IMR-90 (cell line): ENCODE results near the gene CACNA2D4. TPM values are rescaled to one million over a fixed set of nuclear protein-coding genes. Genes with fewer than 3 reads are reported as not detected.

Experiments
- ATAC-seq: fragments of 200-7000 bp; cut with Tn5 transposase; 2 replicates; pipeline ENCODE4 v1.9.1; 2020; ENCODE audit warnings: low read depth, mild to moderate bottlenecking, moderate library complexity
- BruUV-seq: library from RNA; stranded (reverse); fragments of 400-500 nt; replicated peaks from 2 replicates; lab custom pipeline; 2021; lab: Mats Ljungman, UMichigan
- CTCF ChIA-PET: fragments of 300-600 bp; formaldehyde crosslinking; extraction: SDS; loops from one replicate; lab custom pipeline; 2021; ENCODE audit warnings: antibody characterized with exemption; lab: Yijun Ruan, JAX
- POLR2A ChIA-PET: fragments of 300-600 bp; sonication (Branson Sonifier 250); formaldehyde crosslinking; loops from one replicate; lab custom pipeline; 2022; ENCODE audit warnings: antibody characterized with exemption; ENCODE audit not compliant: unreplicated experiment; lab: Charles Lee
- DNase-seq: peaks from one replicate; pipeline ENCODE4 v3.0.0; 2013
- H2AFZ ChIP-seq: replicated peaks from 2 replicates; pipeline ENCODE3; 2013; ENCODE audit warnings: low read length, mild to moderate bottlenecking; ENCODE audit not compliant: poor library complexity
- H2AK5ac ChIP-seq: 2 replicates; pipeline ENCODE4 v1.6.1; 2013; ENCODE audit warnings: low read depth, low read length, inconsistent platforms
- H2AK9ac ChIP-seq: replicated peaks from 2 replicates; pipeline ENCODE3; 2013; ENCODE audit warnings: mild to moderate bottlenecking, low read depth, low read length, moderate library complexity; ENCODE audit not compliant: poor library complexity
- H2BK120ac ChIP-seq: 2 replicates; pipeline ENCODE4 v1.6.1; 2013; ENCODE audit warnings: low read depth, low read length, inconsistent platforms
- H2BK15ac ChIP-seq: 3 replicates; pipeline ENCODE4 v1.6.1; 2013; ENCODE audit warnings: low read depth, low read length, inconsistent platforms
- H2BK20ac ChIP-seq: 2 replicates; pipeline ENCODE4 v1.6.1; 2013; ENCODE audit warnings: low read depth, mild to moderate bottlenecking, inconsistent platforms, low read length, moderate library complexity
- H2BK5ac ChIP-seq: 2 replicates; pipeline ENCODE4 v1.6.1; 2013; ENCODE audit warnings: mild to moderate bottlenecking, low read depth, low read length, inconsistent platforms; ENCODE audit not compliant: poor library complexity, severe bottlenecking
- H3K14ac ChIP-seq: replicated peaks from 2 replicates; pipeline ENCODE4 v1.6.1; 2013; ENCODE audit warnings: low read depth, low read length, inconsistent platforms
- H3K18ac ChIP-seq: 2 replicates; pipeline ENCODE4 v1.6.1; 2013; ENCODE audit warnings: low read depth, low read length, control low read depth
- H3K23ac ChIP-seq: 2 replicates; pipeline ENCODE4 v1.6.1; 2013; ENCODE audit warnings: low read depth, low read length, inconsistent platforms
- H3K27ac ChIP-seq: 2 replicates; pipeline ENCODE4 v1.5.1; 2013; ENCODE audit warnings: mild to moderate bottlenecking, control low read depth, low read length; ENCODE audit not compliant: insufficient read depth
- H3K27me3 ChIP-seq: 2 replicates; pipeline ENCODE4 v1.6.1; 2013; ENCODE audit warnings: low read length; ENCODE audit not compliant: control insufficient read depth, insufficient read depth
- H3K36me3 ChIP-seq: 2 replicates; pipeline ENCODE4 v1.6.1; 2013; ENCODE audit warnings: low read length, mixed read lengths; ENCODE audit not compliant: control insufficient read depth, insufficient read depth
- H3K4ac ChIP-seq: 2 replicates; pipeline ENCODE4 v1.6.1; 2013; ENCODE audit warnings: low read depth, low read length, inconsistent platforms
- H3K4me1 ChIP-seq: 2 replicates; pipeline ENCODE4 v1.6.1; 2013; ENCODE audit warnings: low read length, mixed read lengths; ENCODE audit not compliant: control insufficient read depth, insufficient read depth
- H3K4me2 ChIP-seq: 2 replicates; pipeline ENCODE4 v1.6.1; 2013; ENCODE audit warnings: low read depth, mild to moderate bottlenecking, control low read depth, low read length, moderate library complexity
- H3K4me3 ChIP-seq: 2 replicates; pipeline ENCODE4 v1.5.1; 2013; ENCODE audit warnings: low read depth, mild to moderate bottlenecking, control low read depth, low read length, moderate library complexity; ENCODE audit not compliant: insufficient read depth
- H3K56ac ChIP-seq: 2 replicates; pipeline ENCODE4 v1.6.1; 2013; ENCODE audit warnings: low read length, inconsistent platforms; ENCODE audit not compliant: insufficient read depth; ENCODE audit errors: extremely low read depth
- H3K79me1 ChIP-seq, 2 experiments: 2 replicates each; pipeline ENCODE4 v1.6.1; 2013; ENCODE audit warnings: low read length in 2 of 2, inconsistent platforms in 1 of 2, low read depth in 1 of 2
- H3K9ac ChIP-seq: 2 replicates; pipeline ENCODE4 v1.6.1; 2013; ENCODE audit warnings: low read depth, low read length, control low read depth
- H3K9me1 ChIP-seq: 2 replicates; pipeline ENCODE4 v1.6.1; 2013; ENCODE audit warnings: low read length, inconsistent platforms; ENCODE audit not compliant: insufficient read depth
- H3K9me3 ChIP-seq: 2 replicates; pipeline ENCODE4 v1.6.1; 2013; ENCODE audit warnings: low read length; ENCODE audit not compliant: control insufficient read depth, insufficient read depth
- H4K20me1 ChIP-seq: 2 replicates; pipeline ENCODE4 v1.6.1; 2013; ENCODE audit warnings: low read length, inconsistent platforms; ENCODE audit not compliant: insufficient read depth
- H4K5ac ChIP-seq: 2 replicates; pipeline ENCODE4 v1.6.1; 2013; ENCODE audit warnings: mild to moderate bottlenecking, low read depth, low read length, control low read depth
- H4K8ac ChIP-seq, 2 experiments: 2 replicates each; pipeline ENCODE4 v1.6.1; 2013; ENCODE audit warnings: low read depth in 2 of 2, low read length in 2 of 2, control low read depth in 1 of 2, inconsistent platforms in 1 of 2
- H4K91ac ChIP-seq: 2 replicates; pipeline ENCODE4 v1.6.1; 2013; ENCODE audit warnings: low read depth, low read length, inconsistent platforms; ENCODE audit not compliant: insufficient read depth
- BHLHE40 ChIP-seq: fragments of 150-350 bp; IDR thresholded peaks from 2 replicates; pipeline ENCODE4 v1.6.1; 2016; ENCODE audit warnings: mild to moderate bottlenecking, low read depth, low read length
- CEBPB ChIP-seq: IDR thresholded peaks from 2 replicates; pipeline ENCODE4 v1.6.1; 2012; ENCODE audit warnings: low read depth, low read length, improper control_type of control experiment
- CHD1 ChIP-seq: IDR thresholded peaks from 2 replicates; pipeline ENCODE4 v1.6.1; 2012; ENCODE audit warnings: low read depth, low read length, improper control_type of control experiment
- CTCF ChIP-seq: conservative IDR thresholded peaks from 2 replicates; pipeline ENCODE4 v1.5.1; 2012; ENCODE audit warnings: mild to moderate bottlenecking, low read depth, low read length, improper control_type of control experiment
- ELK1 ChIP-seq: fragments of 150-350 bp; IDR thresholded peaks from 2 replicates; pipeline ENCODE4 v1.6.1; 2016; ENCODE audit warnings: low read depth, mild to moderate bottlenecking, low read length, moderate library complexity, borderline replicate concordance
- FOS ChIP-seq: fragments of 150-350 bp; IDR thresholded peaks from 2 replicates; pipeline ENCODE4 v1.6.1; 2016; ENCODE audit warnings: low read depth, low read length
- MAFK ChIP-seq: IDR thresholded peaks from 2 replicates; pipeline ENCODE4 v1.6.1; 2012; ENCODE audit warnings: low read depth, low read length, improper control_type of control experiment
- MAZ ChIP-seq: IDR thresholded peaks from 2 replicates; pipeline ENCODE4 v1.6.1; 2012; ENCODE audit warnings: low read depth, mild to moderate bottlenecking, low read length, improper control_type of control experiment, moderate library complexity, borderline replicate concordance
- MXI1 ChIP-seq: IDR thresholded peaks from 2 replicates; pipeline ENCODE4 v1.6.1; 2012; ENCODE audit warnings: low read depth, mild to moderate bottlenecking, low read length, moderate library complexity, borderline replicate concordance
- NFE2L2 ChIP-seq: fragments of 150-350 bp; IDR thresholded peaks from 2 replicates; pipeline ENCODE4 v1.6.1; 2016; ENCODE audit warnings: low read depth, mild to moderate bottlenecking, low read length
- POLR2A ChIP-seq: IDR thresholded peaks from 2 replicates; pipeline ENCODE4 v1.6.1; 2012; ENCODE audit warnings: mild to moderate bottlenecking, low read depth, low read length
- RAD21 ChIP-seq: IDR thresholded peaks from 2 replicates; pipeline ENCODE4 v1.6.1; 2012; ENCODE audit warnings: low read length, improper control_type of control experiment
- RCOR1 ChIP-seq: IDR thresholded peaks from 2 replicates; pipeline ENCODE4 v1.6.1; 2012; ENCODE audit warnings: mild to moderate bottlenecking, low read length, improper control_type of control experiment; ENCODE audit not compliant: insufficient replicate concordance
- RFX5 ChIP-seq: IDR thresholded peaks from 2 replicates; pipeline ENCODE4 v1.8.0; 2012; ENCODE audit warnings: low read depth, mild to moderate bottlenecking, low read length, moderate library complexity
- SMC3 ChIP-seq: fragments of 150-350 bp; IDR thresholded peaks from 2 replicates; pipeline ENCODE4 v1.6.1; 2016; ENCODE audit warnings: low read depth, mild to moderate bottlenecking, antibody characterized with exemption, low read length, moderate library complexity
- USF2 ChIP-seq: fragments of 150-350 bp; IDR thresholded peaks from 2 replicates; pipeline ENCODE4 v1.6.1; 2017; ENCODE audit warnings: mild to moderate bottlenecking, antibody characterized with exemption, low read length, low read depth
- WGBS, 2 experiments: methylation state at CpG; one replicate each; pipeline versions ENCODE4 v1.1.5 to v1.1.7; 2013; ENCODE audit warnings: missing lambda C conversion rate in 2 of 2; ENCODE audit not compliant: insufficient read length in 1 of 2; ENCODE audit errors: extremely low coverage in 2 of 2; 5-methylcytosine and 5-hydroxymethylcytosine counted together
- dilution Hi-C: fragments of 300-500 bp; cut with HindIII; formaldehyde crosslinking; loops from one replicate; pipeline ENCODE4 v1.14.3; 2018; ENCODE audit warnings: low sequenced_read_pairs; ENCODE audit not compliant: unreplicated experiment
- in situ Hi-C: fragments of 300-500 bp; cut with MboI; formaldehyde crosslinking; loops from 3 replicates; pipeline ENCODE4 v1.14.3; 2019; ENCODE audit warnings: low sequenced_read_pairs, inconsistent platforms, mixed read lengths
- intact Hi-C: fragments of 100-400 bp; cut with micrococcal nuclease; formaldehyde crosslinking; loops from 2 replicates; pipeline ENCODE4 v1.10.0; 2022
- polyA plus RNA-seq, 3 experiments: library from polyadenylated mRNA; depleted of rRNA; stranded (reverse); fragments of >200 nt; gene quantifications; 2 replicates each; pipeline ENCODE4 v1.2.3, GENCODE V29; 2012; ENCODE audit warnings: low replicate concordance in 1 of 3
- total RNA-seq: library from RNA; depleted of rRNA; stranded (reverse); fragments of >200 nt; gene quantifications from 2 replicates; pipeline ENCODE4 v1.2.3, GENCODE V29; 2012

The CACNA2D4 gene
- total and polyA plus RNA-seq, 2 of the 4 experiments (the other 2 are of a cell fraction), result 0.18 to 0.22 TPM

GRCh38 chr12:1798641-1799020, 119.8 kb downstream of the CACNA2D4 start:
- intact Hi-C loops, result loop anchor here (5.0 kb wide), 1 partner anchor 254 kb away; the partner anchor contains the start of gene CACNA1C

More at GRCh38 chr12:1798641-1799020, 119.8 kb downstream of the CACNA2D4 start:
- in situ Hi-C loops, result no loop called here
- ChIA-PET POLR2A (no interaction called here), CTCF (interaction anchor here (0.6 kb wide), 1 partner anchor 896 kb away, joined by 5 read pairs; no protein-coding TSS in a partner anchor)
- no peak overlapping the region for H2AK9ac ChIP-seq
- H3K4me1 ChIP-seq, result peaks cover 4% of the 10 kb centered on the region; the same call in 1 of the 2 replicates
- no peak overlapping the region for H4K91ac ChIP-seq
- no TSS peak for BruUV-seq
- 0 out of 4 replicates have a peak, but pooled peaks cover 0 to 3% of the 10 kb centered on the region in 2 experiments for H3K79me1 ChIP-seq
- no peak overlapping the region for H3K4me2 ChIP-seq
- H4K20me1 ChIP-seq, result no peaks in the 10 kb centered on the region
- no peak overlapping the region for H3K9ac ChIP-seq
- DNase-seq (no peak), ATAC-seq (no peak)
- H2AFZ ChIP-seq, result no peak overlapping the region
- H4K8ac ChIP-seq, result no peak overlapping the region
- H2BK5ac ChIP-seq, result no peak overlapping the region
- H2BK20ac ChIP-seq, result no peak overlapping the region
- TF ChIP-seq ELK1 (no peak), RFX5 (no peak), MAFK (no peak), CHD1 (no peak), RCOR1 (no peak), SMC3 (no peak), CTCF (no peak), FOS (no peak), CEBPB (no peak), USF2 (no peak), POLR2A (no peak), BHLHE40 (no peak), RAD21 (no peak), MAZ (no peak), NFE2L2 (no peak), MXI1 (no peak)
- no peak overlapping the region for H2BK120ac ChIP-seq
- H3K4me3 ChIP-seq, result no peak overlapping the region
- H4K5ac ChIP-seq, result no peak overlapping the region
- dilution Hi-C loops, result no loop called here
- H3K14ac ChIP-seq, result no peak overlapping the region
- no peak overlapping the region for H2BK15ac ChIP-seq
- no peaks in the 10 kb centered on the region for H3K9me3 ChIP-seq
- no peak overlapping the region for H3K4ac ChIP-seq
- peaks cover 4% of the 10 kb centered on the region; the same call in 1 of the 2 replicates for H3K9me1 ChIP-seq
- no peak overlapping the region for H3K56ac ChIP-seq
- H3K27ac ChIP-seq, result no peak overlapping the region
- 93% methylated on average over 6 of the region's 6 CpGs; no CpG with 5 or more reads in 1 of the 2 experiments for WGBS, 2 experiments
- H3K18ac ChIP-seq, result no peak overlapping the region
- no peak overlapping the region for H3K23ac ChIP-seq
- no peaks in the 10 kb centered on the region for H3K36me3 ChIP-seq
- no peaks in the 10 kb centered on the region; the same call in 1 of the 2 replicates for H3K27me3 ChIP-seq
- H2AK5ac ChIP-seq, result no peak overlapping the region
